KMS-11 (cell line): ENCODE data around the gene HAUS8.

ENCODE experiments used
- H2AFZ ChIP-seq: fragments of 200-600 bp; sonication (generic); 2 replicates; pipeline ENCODE4 v1.6.1; 2016; ENCODE audit warnings: antibody characterized with exemption, mixed run types, low read depth
- H3K27ac ChIP-seq: fragments of 200-600 bp; sonication (generic); 2 replicates; pipeline ENCODE4 v1.6.1; 2016; ENCODE audit warnings: mild to moderate bottlenecking, mixed run types
- H3K27me3 ChIP-seq: fragments of 200-600 bp; sonication (generic); 2 replicates; pipeline ENCODE4 v1.6.1; 2017; ENCODE audit warnings: mild to moderate bottlenecking, low read depth, mixed run types, moderate library complexity; ENCODE audit not compliant: insufficient read depth
- H3K36me3 ChIP-seq: fragments of 200-600 bp; sonication (generic); 2 replicates; pipeline ENCODE4 v1.6.1; 2017; ENCODE audit warnings: mild to moderate bottlenecking, mixed run types; ENCODE audit not compliant: insufficient read depth
- H3K4me1 ChIP-seq: fragments of 200-600 bp; sonication (generic); 2 replicates; pipeline ENCODE4 v1.6.1; 2016; ENCODE audit warnings: mild to moderate bottlenecking, low read depth, mixed run types; ENCODE audit not compliant: poor library complexity, severe bottlenecking
- H3K4me2 ChIP-seq: fragments of 200-600 bp; sonication (generic); 2 replicates; pipeline ENCODE4 v1.7.0; 2016; ENCODE audit warnings: mild to moderate bottlenecking, mixed run types
- H3K4me3 ChIP-seq: fragments of 200-600 bp; sonication (generic); IDR thresholded peaks from 2 replicates; pipeline ENCODE4 v1.6.1; 2017; ENCODE audit warnings: low read depth, low read length, mixed read lengths; ENCODE audit not compliant: insufficient read depth
- H3K79me2 ChIP-seq: fragments of 200-600 bp; sonication (generic); 2 replicates; pipeline ENCODE4 v1.6.1; 2016; ENCODE audit warnings: low read depth, mixed run types; ENCODE audit not compliant: insufficient read depth
- H3K9ac ChIP-seq: fragments of 200-600 bp; sonication (generic); 2 replicates; pipeline ENCODE4 v1.6.1; 2016; ENCODE audit warnings: mild to moderate bottlenecking, mixed run types
- H4K20me1 ChIP-seq: fragments of 200-600 bp; sonication (generic); 2 replicates; pipeline ENCODE4 v1.6.1; 2016; ENCODE audit warnings: mild to moderate bottlenecking, mixed run types; ENCODE audit not compliant: insufficient read depth
- TF ChIP-seq, protein P1 (sequence below): fragments of 200-600 bp; sonication (generic); conservative IDR thresholded peaks from 2 replicates; pipeline ENCODE4 v1.6.1; 2017; ENCODE audit warnings: low read depth, mild to moderate bottlenecking, antibody characterized with exemption, low read length, moderate library complexity, mixed read lengths

Gene HAUS8

GRCh38 chr19:17091758-17092333, 16.6 kb upstream of the HAUS8 start:
- Histone ChIP-seq H3K36me3 (no peaks in the 10 kb centered on the region), H3K27me3 (no peaks in the 10 kb centered on the region), H3K79me2 (peaks cover 10% of the 10 kb centered on the region; the same call in 1 of the 2 replicates), H3K4me2 (no peak overlapping the region), H3K27ac (no peak overlapping the region), H3K9ac (no peak overlapping the region), H4K20me1 (no peaks in the 10 kb centered on the region), H2AFZ (no peak overlapping the region), H3K4me1 (no peaks in the 10 kb centered on the region), H3K4me3 (no peak overlapping the region)
- TF ChIP-seq, protein P1, sequence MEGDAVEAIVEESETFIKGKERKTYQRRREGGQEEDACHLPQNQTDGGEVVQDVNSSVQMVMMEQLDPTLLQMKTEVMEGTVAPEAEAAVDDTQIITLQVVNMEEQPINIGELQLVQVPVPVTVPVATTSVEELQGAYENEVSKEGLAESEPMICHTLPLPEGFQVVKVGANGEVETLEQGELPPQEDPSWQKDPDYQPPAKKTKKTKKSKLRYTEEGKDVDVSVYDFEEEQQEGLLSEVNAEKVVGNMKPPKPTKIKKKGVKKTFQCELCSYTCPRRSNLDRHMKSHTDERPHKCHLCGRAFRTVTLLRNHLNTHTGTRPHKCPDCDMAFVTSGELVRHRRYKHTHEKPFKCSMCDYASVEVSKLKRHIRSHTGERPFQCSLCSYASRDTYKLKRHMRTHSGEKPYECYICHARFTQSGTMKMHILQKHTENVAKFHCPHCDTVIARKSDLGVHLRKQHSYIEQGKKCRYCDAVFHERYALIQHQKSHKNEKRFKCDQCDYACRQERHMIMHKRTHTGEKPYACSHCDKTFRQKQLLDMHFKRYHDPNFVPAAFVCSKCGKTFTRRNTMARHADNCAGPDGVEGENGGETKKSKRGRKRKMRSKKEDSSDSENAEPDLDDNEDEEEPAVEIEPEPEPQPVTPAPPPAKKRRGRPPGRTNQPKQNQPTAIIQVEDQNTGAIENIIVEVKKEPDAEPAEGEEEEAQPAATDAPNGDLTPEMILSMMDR: no peak

DNA sequence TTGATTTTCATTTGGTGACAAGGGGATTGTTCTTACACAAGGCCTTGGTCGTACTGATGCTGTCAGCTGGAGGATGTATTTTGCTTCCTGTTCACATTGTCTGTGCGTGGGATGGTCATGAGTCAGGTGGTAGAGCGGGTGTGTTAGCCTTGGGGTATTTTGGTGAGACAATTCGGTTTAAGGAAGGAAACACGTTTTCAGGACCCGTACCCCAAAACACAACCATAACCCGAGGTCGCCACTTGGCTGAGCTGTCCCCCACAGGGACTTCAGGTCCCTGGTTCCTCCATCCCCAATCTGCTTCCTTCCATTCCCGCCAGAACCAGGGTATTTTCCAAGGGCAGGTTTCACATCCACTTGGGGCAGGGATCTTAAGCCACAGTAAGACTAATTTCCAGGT, 15.3 kb upstream of the HAUS8 start:
- Histone ChIP-seq H4K20me1 (no peaks in the 10 kb centered on the region), H2AFZ (no peak overlapping the region), H3K27me3 (no peaks in the 10 kb centered on the region), H3K79me2 (peaks cover 10% of the 10 kb centered on the region; the same call in 1 of the 2 replicates), H3K27ac (no peak overlapping the region), H3K4me3 (no peak overlapping the region), H3K36me3 (no peaks in the 10 kb centered on the region), H3K4me2 (no peak overlapping the region), H3K9ac (no peak overlapping the region), H3K4me1 (no peaks in the 10 kb centered on the region)
- TF ChIP-seq, protein P1: no peak

DNA sequence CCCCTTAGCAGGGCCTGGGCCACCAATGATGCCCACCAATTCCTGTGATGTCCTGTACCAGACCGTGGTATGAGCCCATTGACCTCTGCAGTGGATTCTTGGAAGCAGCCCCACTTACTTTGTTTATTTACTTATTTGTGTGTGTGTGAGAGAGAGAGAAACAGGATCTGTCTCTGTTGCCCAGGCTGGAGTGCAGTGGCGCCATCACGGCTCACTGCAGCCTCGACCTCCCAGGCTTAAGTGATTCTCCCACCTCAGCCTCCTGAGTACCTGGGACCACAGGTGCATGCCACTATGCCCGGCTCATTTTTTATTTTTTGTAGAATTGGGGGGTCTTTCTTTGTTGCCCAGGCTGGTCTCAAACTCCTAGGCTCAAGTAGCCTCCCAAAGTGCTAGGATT, 13.3 kb upstream of the HAUS8 start:
- Histone ChIP-seq H2AFZ (no peak overlapping the region), H3K36me3 (no peaks in the 10 kb centered on the region), H4K20me1 (no peaks in the 10 kb centered on the region), H3K27me3 (no peaks in the 10 kb centered on the region), H3K4me1 (no peaks in the 10 kb centered on the region), H3K27ac (no peak overlapping the region), H3K4me2 (no peak overlapping the region), H3K79me2 (peaks cover 10% of the 10 kb centered on the region; the same call in 1 of the 2 replicates), H3K4me3 (no peak overlapping the region), H3K9ac (no peak overlapping the region)
- TF ChIP-seq, protein P1: no peak

GRCh38 chr19:17086834-17087233, 11.6 kb upstream of the HAUS8 start:
- H3K36me3 ChIP-seq: no peaks in the 10 kb centered on the region
- H3K79me2 ChIP-seq: peaks cover 18% of the 10 kb centered on the region; the same call in 1 of the 2 replicates
- H3K27me3 ChIP-seq: no peaks in the 10 kb centered on the region
- H3K27ac ChIP-seq: no peak overlapping the region
- H3K4me3 ChIP-seq: no peak overlapping the region
- H2AFZ ChIP-seq: no peak overlapping the region
- H4K20me1 ChIP-seq: no peaks in the 10 kb centered on the region
- no peak overlapping the region for H3K9ac ChIP-seq
- no peak overlapping the region for H3K4me2 ChIP-seq
- no peaks in the 10 kb centered on the region for H3K4me1 ChIP-seq
- TF ChIP-seq, protein P1: no peak
